ENCODE measurements around the gene ATOH1.

The ATOH1 gene

GRCh38 chr4:93835929-93836328, 7.4 kb downstream of the ATOH1 start:
- H3K27me3 ChIP-seq = peaks cover 0 to 47% of the 10 kb centered on the region in 2 donors
- no peak for TF ChIP-seq CTCF (IDR thresholded peaks at IDR 0.05)
- intact Hi-C loops (cut with DNase I; ENCODE audit: low total_unique reads) = no loop called here

GRCh38 chr4:93839704-93840103, 11.2 kb downstream of the ATOH1 start:
- Histone ChIP-seq H3K27ac (no peak overlapping the region), H3K9me3 (no peaks in the 10 kb centered on the region), H3K4me3 (no peak overlapping the region), H3K36me3 (no peaks in the 10 kb centered on the region), H3K27me3 (peaks cover 0 to 17% of the 10 kb centered on the region in 2 donors), H3K4me1 (no peaks in the 10 kb centered on the region)
- no peak for DNase-seq
- intact Hi-C loops (cut with DNase I; ENCODE audit: low total_unique reads) = no loop called here
- TF ChIP-seq CTCF (IDR thresholded peaks at IDR 0.05) = no peak

More at GRCh38 chr4:93835929-93836328, 7.4 kb downstream of the ATOH1 start:
- Histone ChIP-seq H3K27ac (no peak overlapping the region), H3K4me1 (no peaks in the 10 kb centered on the region), H3K36me3 (no peaks in the 10 kb centered on the region), H3K4me3 (no peak overlapping the region), H3K9me3 (no peaks in the 10 kb centered on the region)
- no peak for DNase-seq

GRCh38 chr4:93841803-93842345, 13.3 kb downstream of the ATOH1 start:
- no peak for TF ChIP-seq CTCF (IDR thresholded peaks at IDR 0.05)
- DNase-seq = no peak
- H3K27ac ChIP-seq = no peak overlapping the region
- no peaks in the 10 kb centered on the region for H3K9me3 ChIP-seq
- intact Hi-C loops (cut with DNase I; ENCODE audit: low total_unique reads) = no loop called here
- H3K27me3 ChIP-seq = peaks cover 0 to 5% of the 10 kb centered on the region in 2 donors
- no peaks in the 10 kb centered on the region for H3K36me3 ChIP-seq
- H3K4me1 ChIP-seq = no peaks in the 10 kb centered on the region
- H3K4me3 ChIP-seq = no peak overlapping the region

GRCh38 chr4:93842601-93843252, 14.2 kb downstream of the ATOH1 start:
- no peak for TF ChIP-seq CTCF (IDR thresholded peaks at IDR 0.05)
- Histone ChIP-seq H3K4me1 (no peaks in the 10 kb centered on the region), H3K4me3 (no peak overlapping the region), H3K27me3 (peaks cover 0 to 5% of the 10 kb centered on the region in 2 donors), H3K9me3 (no peaks in the 10 kb centered on the region), H3K36me3 (no peaks in the 10 kb centered on the region), H3K27ac (no peak overlapping the region)
- no peak for DNase-seq
- intact Hi-C loops (cut with DNase I; ENCODE audit: low total_unique reads) = no loop called here

GRCh38 chr4:93843772-93844171, 15.2 kb downstream of the ATOH1 start:
- Histone ChIP-seq H3K4me3 (no peak overlapping the region), H3K4me1 (no peaks in the 10 kb centered on the region), H3K27me3 (peaks cover 0 to 5% of the 10 kb centered on the region in 2 donors), H3K9me3 (no peaks in the 10 kb centered on the region), H3K27ac (no peak overlapping the region), H3K36me3 (no peaks in the 10 kb centered on the region)
- no peak for TF ChIP-seq CTCF (IDR thresholded peaks at IDR 0.05)
- intact Hi-C loops (cut with DNase I; ENCODE audit: low total_unique reads) = no loop called here
- DNase-seq = no peak

Data from tibial artery (tissue), 4 donors.